H1 (cell line): ENCODE results near the gene CLMP. TPM values are rescaled to one million over a fixed set of nuclear protein-coding genes. Genes with fewer than 3 reads are reported as not detected.

Source experiments
- CTCF ChIA-PET: fragments of 300-600 bp; sonication (Branson Sonifier 250); formaldehyde crosslinking; loops from one replicate; lab custom pipeline; 2021; ENCODE audit not compliant: partially characterized antibody; lab: Charles Lee
- POLR2A ChIA-PET: fragments of 300-600 bp; sonication (Branson Sonifier 250); formaldehyde crosslinking; loops from one replicate; lab custom pipeline; 2021; ENCODE audit warnings: inconsistent platforms; ENCODE audit not compliant: partially characterized antibody; lab: Charles Lee
- DNase-seq, 2 experiments: peaks; one replicate each; pipeline versions ENCODE4 v3.0.0 to v3.0.0-alpha.2; 2010 to 2022; ENCODE audit warnings: low spot score in 2 of 2, low read depth in 1 of 2, mixed read lengths in 1 of 2
- FAIRE-seq: peaks from 2 replicates; lab custom pipeline; 2011; peaks lifted over from hg19 to GRCh38; lab: Jason Lieb, UNC
- H2AFZ ChIP-seq: 2 replicates; pipeline ENCODE4 v1.8.1; 2012; ENCODE audit warnings: low read length, inconsistent platforms
- H2AK5ac ChIP-seq: 2 replicates; pipeline ENCODE4 v1.6.1; 2013; ENCODE audit warnings: low read depth, low read length
- H2BK120ac ChIP-seq: replicated peaks from 2 replicates; pipeline ENCODE3; 2013; ENCODE audit warnings: low read depth, low read length, inconsistent platforms
- H2BK12ac ChIP-seq: 2 replicates; pipeline ENCODE4 v1.6.1; 2013; ENCODE audit warnings: low read depth, low read length
- H2BK15ac ChIP-seq: 2 replicates; pipeline ENCODE4 v1.6.1; 2013; ENCODE audit warnings: low read length
- H2BK20ac ChIP-seq: 2 replicates; pipeline ENCODE4 v1.6.1; 2013; ENCODE audit warnings: low read length
- H2BK5ac ChIP-seq: 2 replicates; pipeline ENCODE4 v1.6.1; 2013; ENCODE audit warnings: low read depth, low read length
- H3K14ac ChIP-seq: 2 replicates; pipeline ENCODE4 v1.6.1; 2013; ENCODE audit warnings: inconsistent platforms; ENCODE audit not compliant: insufficient read length
- H3K18ac ChIP-seq: 2 replicates; pipeline ENCODE4 v1.6.1; 2013; ENCODE audit warnings: low read length; ENCODE audit errors: extremely low read depth
- H3K23ac ChIP-seq: 2 replicates; pipeline ENCODE4 v1.6.1; 2013; ENCODE audit warnings: inconsistent platforms; ENCODE audit not compliant: insufficient read length
- H3K23me2 ChIP-seq: 2 replicates; pipeline ENCODE4 v1.6.1; 2013; ENCODE audit warnings: low read depth, low read length
- H3K27ac ChIP-seq: 2 replicates; pipeline ENCODE4 v1.6.1; 2011; ENCODE audit warnings: low read depth, low read length, inconsistent platforms
- H3K27me3 ChIP-seq, 4 experiments: replicated peaks in 1 of 4; 1 replicate in 1 of 4; 2 replicates in 3 of 4; pipeline versions ENCODE4 v1.6.1 to v1.8.1; 2011 to 2013; ENCODE audit warnings: low read length in 3 of 4, mild to moderate bottlenecking in 3 of 4, inconsistent platforms in 2 of 4, mixed read lengths in 2 of 4, moderate library complexity in 1 of 4; ENCODE audit not compliant: control insufficient read depth in 3 of 4, insufficient read depth in 3 of 4; ENCODE audit errors: extremely low read depth in 1 of 4
- H3K36me3 ChIP-seq, 4 experiments: 2 replicates each; pipeline versions ENCODE4 v1.6.1 to v1.8.1; 2011 to 2013; ENCODE audit warnings: mild to moderate bottlenecking in 4 of 4, low read length in 3 of 4, moderate library complexity in 2 of 4, control low read depth in 1 of 4, inconsistent platforms in 1 of 4; ENCODE audit not compliant: insufficient read depth in 4 of 4, control insufficient read depth in 2 of 4
- H3K4ac ChIP-seq: replicated peaks from 2 replicates; pipeline ENCODE3; 2013; ENCODE audit warnings: low read length, low read depth, mixed read lengths, inconsistent platforms; ENCODE audit not compliant: insufficient read length
- H3K4me1 ChIP-seq, 4 experiments: replicated peaks in 1 of 4; 1 replicate in 1 of 4; 2 replicates in 3 of 4; pipeline versions ENCODE4 v1.6.1 to v1.8.1; 2011 to 2013; ENCODE audit warnings: low read length in 3 of 4, inconsistent platforms in 2 of 4, mixed read lengths in 1 of 4; ENCODE audit not compliant: insufficient read depth in 4 of 4, control insufficient read depth in 3 of 4
- H3K4me2 ChIP-seq, 2 experiments: 2 replicates each; pipeline versions ENCODE4 v1.6.1 to v1.8.1; 2011 to 2013; ENCODE audit warnings: low read depth in 2 of 2, low read length in 2 of 2, control low read depth in 1 of 2, inconsistent platforms in 1 of 2, mild to moderate bottlenecking in 1 of 2; ENCODE audit not compliant: insufficient read depth in 1 of 2
- H3K4me3 ChIP-seq, 4 experiments: fragments of 200-600, 300-600 bp in 1 of 4; sonication (generic), shearing (Covaris generic), sonication (Bioruptor Twin) in 1 of 4; 2 replicates each; pipeline versions ENCODE4 v1.5.1 to v1.8.1; 2011 to 2016; ENCODE audit warnings: low read length in 4 of 4, low read depth in 3 of 4, control low read depth in 2 of 4, inconsistent platforms in 2 of 4, mild to moderate bottlenecking in 2 of 4, mixed read lengths in 1 of 4, moderate library complexity in 1 of 4; ENCODE audit not compliant: insufficient read depth in 2 of 4; ENCODE audit errors: extremely low read depth in 1 of 4
- H3K56ac ChIP-seq: replicated peaks from 2 replicates; pipeline ENCODE3; 2013; ENCODE audit warnings: low read depth, mild to moderate bottlenecking, mixed read lengths, low read length, inconsistent platforms; ENCODE audit not compliant: insufficient read length
- H3K79me1 ChIP-seq: 2 replicates; pipeline ENCODE4 v1.6.1; 2013; ENCODE audit warnings: low read depth, low read length, control low read depth
- H3K79me2 ChIP-seq, 2 experiments: 2 replicates each; pipeline versions ENCODE4 v1.6.1 to v1.8.1; 2012 to 2013; ENCODE audit warnings: low read length in 2 of 2, mild to moderate bottlenecking in 2 of 2, inconsistent platforms in 1 of 2; ENCODE audit not compliant: insufficient read depth in 2 of 2, control insufficient read depth in 1 of 2
- H3K9ac ChIP-seq, 4 experiments: replicated peaks in 1 of 4; 1 replicate in 1 of 4; 2 replicates in 3 of 4; pipeline versions ENCODE4 v1.6.1 to v1.8.1; 2011 to 2013; ENCODE audit warnings: low read depth in 3 of 4, low read length in 3 of 4, control low read depth in 2 of 4, mild to moderate bottlenecking in 2 of 4, moderate library complexity in 2 of 4, inconsistent platforms in 1 of 4; ENCODE audit errors: extremely low read depth in 1 of 4
- H3K9me3 ChIP-seq, 2 experiments: 2 replicates each; pipeline versions ENCODE4 v1.6.1 to v1.8.1; 2012 to 2013; ENCODE audit warnings: mild to moderate bottlenecking in 2 of 2, moderate library complexity in 2 of 2, control low read depth in 1 of 2, inconsistent platforms in 1 of 2, low read depth in 1 of 2, low read length in 1 of 2, mixed read lengths in 1 of 2; ENCODE audit not compliant: insufficient read depth in 2 of 2
- H4K20me1 ChIP-seq, 2 experiments: replicated peaks in 1 of 2; 2 replicates each; pipeline versions ENCODE3 to v1.8.1; 2011 to 2013; ENCODE audit warnings: inconsistent platforms in 2 of 2, low read length in 2 of 2, mild to moderate bottlenecking in 1 of 2; ENCODE audit not compliant: insufficient read depth in 2 of 2, control insufficient read depth in 1 of 2
- H4K5ac ChIP-seq: 2 replicates; pipeline ENCODE4 v1.6.1; 2013; ENCODE audit warnings: low read length, low read depth, mixed read lengths, inconsistent platforms; ENCODE audit not compliant: insufficient read length
- H4K8ac ChIP-seq: 2 replicates; pipeline ENCODE4 v1.8.0; 2013; ENCODE audit warnings: mild to moderate bottlenecking, moderate library complexity, low read length, inconsistent platforms; ENCODE audit not compliant: insufficient read depth; ENCODE audit errors: extremely low read depth
- H4K91ac ChIP-seq: replicated peaks from 2 replicates; pipeline ENCODE3; 2013; ENCODE audit warnings: low read length, mixed read lengths, inconsistent platforms; ENCODE audit not compliant: insufficient read length
- ATF3 ChIP-seq: IDR thresholded peaks from 2 replicates; pipeline ENCODE4 v1.6.1; 2011; ENCODE audit warnings: low read depth, mild to moderate bottlenecking, low read length; ENCODE audit not compliant: insufficient read depth
- CHD1 ChIP-seq: IDR thresholded peaks from 2 replicates; pipeline ENCODE4 v1.6.1; 2012; ENCODE audit warnings: low read depth, low read length, improper control_type of control experiment
- CHD2 ChIP-seq: IDR thresholded peaks from 2 replicates; pipeline ENCODE4 v1.6.1; 2012; ENCODE audit warnings: low read length, improper control_type of control experiment
- KDM1A ChIP-seq: fragments of 200-600, 300-600 bp; sonication (generic); IDR thresholded peaks from 2 replicates; pipeline ENCODE4 v1.7.1; 2016; ENCODE audit warnings: mild to moderate bottlenecking, low read length, borderline replicate concordance
- YY1 ChIP-seq: IDR thresholded peaks from 2 replicates; pipeline ENCODE4 v1.6.1; 2011; ENCODE audit warnings: low read depth, mild to moderate bottlenecking, low read length
- WGBS, 2 experiments: shearing (Covaris generic) in 1 of 2; methylation state at CpG; one replicate each; pipeline versions ENCODE4 v1.1.6 to v1.1.7; 2013 to 2015; ENCODE audit warnings: low lambda C conversion rate in 2 of 2, mixed read lengths in 2 of 2, inconsistent platforms in 1 of 2, low coverage in 1 of 2, missing lambda C conversion rate in 1 of 2; ENCODE audit not compliant: insufficient replicate concordance in 2 of 2, insufficient coverage in 1 of 2, insufficient read length in 1 of 2; ENCODE audit errors: extremely low coverage in 1 of 2, missing lambda C conversion rate in 1 of 2; 5-methylcytosine and 5-hydroxymethylcytosine counted together
- polyA plus RNA-seq, 7 experiments: library from polyadenylated mRNA; depleted of rRNA in 3 of 7; stranded (reverse) in 5 of 7; unstranded in 2 of 7; fragments of >200 nt in 5 of 7; fragments of 200-250 nt in 2 of 7; gene quantifications; 1 replicate in 5 of 7; 2 replicates in 1 of 7; 4 replicates in 1 of 7; pipeline versions ENCODE4 v1.2.1 to v1.2.3, GENCODE V29; 2011 to 2013; ENCODE audit warnings: missing spikeins in 2 of 7, mixed read lengths in 2 of 7
- total RNA-seq: library from RNA; stranded (reverse); fragmentation: NEBNext Ultra II Directional; extraction: Animal tissue kit (Norgen Biotek cat#: 25700); gene quantifications from 2 replicates; pipeline ENCODE4 v1.2.1, GENCODE V29; 2021

The CLMP gene
- total and polyA plus RNA-seq, 2 of the 8 experiments (the other 6 are each of a cell fraction or from before 2014, with no cell fraction given): 9.9 to 24.1 TPM

GRCh38 chr11:123047266-123047946, 147.6 kb downstream of the CLMP start:
- Histone ChIP-seq H2AK5ac (no peak overlapping the region), H3K4ac (no peak overlapping the region), H3K14ac (no peak overlapping the region), H3K9me3 (no peaks in the 10 kb centered on the region), H2BK20ac (no peak overlapping the region), H2BK15ac (no peak overlapping the region), H4K8ac (no peak overlapping the region), H3K79me2 (no peaks in the 10 kb centered on the region), H3K18ac (no peak overlapping the region), H3K4me2 (no peak overlapping the region), H2BK120ac (no peak overlapping the region), H3K23me2 (no peaks in the 10 kb centered on the region), H3K4me1 (no peaks in the 10 kb centered on the region), H3K23ac (no peak overlapping the region), H3K27ac (no peak overlapping the region), H4K91ac (no peak overlapping the region), H3K79me1 (no peaks in the 10 kb centered on the region), H2AFZ (no peak overlapping the region), H3K9ac (no peak overlapping the region), H2BK5ac (no peak overlapping the region), H3K56ac (no peak overlapping the region), H3K4me3 (no peak overlapping the region), H2BK12ac (no peak overlapping the region), H3K27me3 (no peaks in the 10 kb centered on the region), H3K36me3 (no peaks in the 10 kb centered on the region), H4K5ac (no peak overlapping the region), H4K20me1 (no peaks in the 10 kb centered on the region)
- no peak for FAIRE-seq
- ChIA-PET CTCF (interaction anchor here (0.5 to 4.9 kb wide), 19 partner anchors 7 to 409 kb away, joined by 3 to 26 read pairs (median 5); no protein-coding TSS in a partner anchor), POLR2A (interaction anchor here (1.4 to 8.5 kb wide), 3 partner anchors 10 to 14 kb away, joined by 3 to 54 read pairs (median 6); partner anchors contain the start of gene HSPA8)
- DNase-seq: no peak
- TF ChIP-seq CHD2 (no peak), YY1 (no peak), CHD1 (no peak), KDM1A (no peak), ATF3 (no peak)
- 88% methylated on average over 18 of the region's 18 CpGs; no CpG with 5 or more reads in 1 of the 2 experiments for WGBS, 2 experiments
